Measurements from ENCODE around the gene MRRF. TPM values are rescaled to one million over a fixed set of nuclear protein-coding genes. Genes with fewer than 3 reads are reported as not detected.
"Not testable (repeated sequence)": the region's sequence is repeated elsewhere in the genome, so short reads cannot be mapped to it uniquely, and the experiment has no call there.

MRRF gene
- total RNA-seq, 4 donors from 2014 or later = 54.8 to 69.6 (median 67.8) TPM

- TF ChIP-seq POLR2A (IDR thresholded peaks at IDR 0.05) = no peak
- TF ChIP-seq, protein P1, sequence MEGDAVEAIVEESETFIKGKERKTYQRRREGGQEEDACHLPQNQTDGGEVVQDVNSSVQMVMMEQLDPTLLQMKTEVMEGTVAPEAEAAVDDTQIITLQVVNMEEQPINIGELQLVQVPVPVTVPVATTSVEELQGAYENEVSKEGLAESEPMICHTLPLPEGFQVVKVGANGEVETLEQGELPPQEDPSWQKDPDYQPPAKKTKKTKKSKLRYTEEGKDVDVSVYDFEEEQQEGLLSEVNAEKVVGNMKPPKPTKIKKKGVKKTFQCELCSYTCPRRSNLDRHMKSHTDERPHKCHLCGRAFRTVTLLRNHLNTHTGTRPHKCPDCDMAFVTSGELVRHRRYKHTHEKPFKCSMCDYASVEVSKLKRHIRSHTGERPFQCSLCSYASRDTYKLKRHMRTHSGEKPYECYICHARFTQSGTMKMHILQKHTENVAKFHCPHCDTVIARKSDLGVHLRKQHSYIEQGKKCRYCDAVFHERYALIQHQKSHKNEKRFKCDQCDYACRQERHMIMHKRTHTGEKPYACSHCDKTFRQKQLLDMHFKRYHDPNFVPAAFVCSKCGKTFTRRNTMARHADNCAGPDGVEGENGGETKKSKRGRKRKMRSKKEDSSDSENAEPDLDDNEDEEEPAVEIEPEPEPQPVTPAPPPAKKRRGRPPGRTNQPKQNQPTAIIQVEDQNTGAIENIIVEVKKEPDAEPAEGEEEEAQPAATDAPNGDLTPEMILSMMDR (IDR thresholded peaks at IDR 0.05) = no peak
- DNase-seq = no peak
- no peaks in the 10 kb centered on the region for H3K9me3 ChIP-seq
- no peak overlapping the region for H3K4me3 ChIP-seq
- no peaks in the 10 kb centered on the region for H3K27me3 ChIP-seq
- no peaks in the 10 kb centered on the region for H3K4me1 ChIP-seq
- H3K36me3 ChIP-seq = peaks cover 0 to 33% (median 0%) of the 10 kb centered on the region in 3 donors
- no peak overlapping the region for H3K27ac ChIP-seq
These were observed 57.9 kb downstream of the MRRF start for GRCh38 chr9:122322553-122322952.

- H3K4me3 ChIP-seq, H3K27me3 ChIP-seq, H3K9me3 ChIP-seq, H3K27ac ChIP-seq, DNase-seq, H3K4me1 ChIP-seq: not testable (repeated sequence)
- H3K36me3 ChIP-seq = peaks cover 0 to 41% (median 0%) of the 10 kb centered on the region in 3 donors
These were observed 60.0 kb downstream of the MRRF start for GRCh38 chr9:122324665-122325064.

DNA sequence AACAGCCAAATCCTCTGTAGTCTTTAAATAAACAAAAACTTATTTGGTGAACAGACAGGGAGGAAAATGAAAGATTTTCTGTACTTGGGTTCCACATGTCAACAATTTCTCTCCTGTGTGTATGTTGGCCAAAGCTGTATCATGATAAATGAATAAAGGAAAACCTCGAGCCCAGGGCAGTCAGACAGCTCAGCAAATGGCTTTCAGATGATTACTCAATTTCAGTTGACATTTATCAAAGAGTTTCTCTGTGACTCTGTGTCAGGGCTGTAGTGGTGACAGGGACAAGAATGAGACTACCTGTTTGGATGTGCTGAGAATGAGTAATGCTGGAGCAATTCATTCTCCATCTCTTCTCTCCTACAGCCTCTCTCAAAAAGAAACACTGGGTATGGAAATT lies 60.4 kb downstream of the MRRF start:
- Histone ChIP-seq H3K36me3 (peaks cover 0 to 41% (median 0%) of the 10 kb centered on the region in 3 donors), H3K4me1 (no peaks in the 10 kb centered on the region), H3K27ac (no peak overlapping the region), H3K9me3 (no peaks in the 10 kb centered on the region), H3K27me3 (no peaks in the 10 kb centered on the region), H3K4me3 (no peak overlapping the region)
- DNase-seq = no peak
- no peak for TF ChIP-seq POLR2A (IDR thresholded peaks at IDR 0.05)
- TF ChIP-seq, protein P1 (IDR thresholded peaks at IDR 0.05) = no peak

- Histone ChIP-seq H3K4me3 (no peak overlapping the region), H3K27me3 (no peaks in the 10 kb centered on the region), H3K9me3 (no peaks in the 10 kb centered on the region), H3K36me3 (peaks cover 0 to 35% (median 0%) of the 10 kb centered on the region in 3 donors), H3K27ac (no peak overlapping the region), H3K4me1 (no peaks in the 10 kb centered on the region)
- DNase-seq = no peak
- TF ChIP-seq POLR2A (IDR thresholded peaks at IDR 0.05) = no peak
- TF ChIP-seq, protein P1 (IDR thresholded peaks at IDR 0.05) = no peak
These were observed 62.5 kb downstream of the MRRF start for GRCh38 chr9:122327175-122327574.

GRCh38 chr9:122329597-122329996 lies 64.9 kb downstream of the MRRF start:
- Histone ChIP-seq H3K9me3 (no peaks in the 10 kb centered on the region), H3K27me3 (no peaks in the 10 kb centered on the region), H3K4me1 (no peaks in the 10 kb centered on the region), H3K36me3 (peaks cover 0 to 10% (median 0%) of the 10 kb centered on the region in 3 donors), H3K4me3 (no peak overlapping the region), H3K27ac (no peak overlapping the region)
- TF ChIP-seq, protein P1 (IDR thresholded peaks at IDR 0.05) = no peak
- no peak for TF ChIP-seq POLR2A (IDR thresholded peaks at IDR 0.05)
- no peak for DNase-seq

DNA sequence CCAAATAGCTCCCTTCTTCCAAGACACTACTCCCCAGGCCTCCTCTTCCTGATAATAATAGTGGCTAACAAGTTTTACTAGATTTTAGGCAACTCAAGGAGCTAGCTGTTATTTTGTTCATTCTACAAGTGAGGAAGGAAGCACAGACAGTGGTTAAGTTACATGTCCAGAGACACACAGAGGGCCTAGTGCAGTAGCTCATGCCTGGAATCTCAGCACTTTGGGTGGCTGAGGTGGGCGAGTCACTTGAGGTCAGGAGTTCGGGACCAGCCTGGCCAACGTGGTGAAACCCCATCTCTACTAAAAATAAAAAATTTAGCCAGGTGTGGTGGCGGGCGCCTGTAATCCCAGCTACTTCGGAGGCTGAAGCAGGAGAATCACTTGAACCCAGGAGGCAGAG lies 65.8 kb downstream of the MRRF start:
- not testable (repeated sequence) for H3K4me3 ChIP-seq, H3K36me3 ChIP-seq, H3K9me3 ChIP-seq, H3K27me3 ChIP-seq, H3K27ac ChIP-seq, H3K4me1 ChIP-seq, DNase-seq

- H3K4me3 ChIP-seq = no peak overlapping the region
- no peaks in the 10 kb centered on the region for H3K9me3 ChIP-seq
- no peaks in the 10 kb centered on the region for H3K4me1 ChIP-seq
- H3K36me3 ChIP-seq = peaks cover 0 to 9% (median 0%) of the 10 kb centered on the region in 3 donors
- TF ChIP-seq, protein P1 (IDR thresholded peaks at IDR 0.05) = no peak
- TF ChIP-seq POLR2A (IDR thresholded peaks at IDR 0.05) = no peak
- no peaks in the 10 kb centered on the region for H3K27me3 ChIP-seq
- H3K27ac ChIP-seq = no peak overlapping the region
- DNase-seq = no peak
These were observed 66.8 kb downstream of the MRRF start for GRCh38 chr9:122331523-122331927.
